Hepatocyte (in vitro differentiated cells): ENCODE data around the gene SYNGR2.

ENCODE experiments used
- CTCF ChIP-seq: fragments of 200-600 bp; sonication (generic); IDR thresholded peaks from 2 replicates; pipeline ENCODE4 v1.5.1; 2016; ENCODE audit warnings: antibody characterized with exemption, mild to moderate bottlenecking; ENCODE audit not compliant: poor library complexity
- EZH2 ChIP-seq: fragments of 200-600 bp; sonication (generic); IDR thresholded peaks from 2 replicates; pipeline ENCODE4 v1.6.1; 2016; ENCODE audit warnings: antibody characterized with exemption, mild to moderate bottlenecking, borderline replicate concordance
- EZH2phosphoT487 ChIP-seq: fragments of 200-600 bp; sonication (generic); IDR thresholded peaks from one replicate; pipeline ENCODE4 v1.6.1; 2018; ENCODE audit warnings: antibody characterized with exemption, mild to moderate bottlenecking, low read depth, moderate library complexity; ENCODE audit not compliant: unreplicated experiment, severe bottlenecking

DNA sequence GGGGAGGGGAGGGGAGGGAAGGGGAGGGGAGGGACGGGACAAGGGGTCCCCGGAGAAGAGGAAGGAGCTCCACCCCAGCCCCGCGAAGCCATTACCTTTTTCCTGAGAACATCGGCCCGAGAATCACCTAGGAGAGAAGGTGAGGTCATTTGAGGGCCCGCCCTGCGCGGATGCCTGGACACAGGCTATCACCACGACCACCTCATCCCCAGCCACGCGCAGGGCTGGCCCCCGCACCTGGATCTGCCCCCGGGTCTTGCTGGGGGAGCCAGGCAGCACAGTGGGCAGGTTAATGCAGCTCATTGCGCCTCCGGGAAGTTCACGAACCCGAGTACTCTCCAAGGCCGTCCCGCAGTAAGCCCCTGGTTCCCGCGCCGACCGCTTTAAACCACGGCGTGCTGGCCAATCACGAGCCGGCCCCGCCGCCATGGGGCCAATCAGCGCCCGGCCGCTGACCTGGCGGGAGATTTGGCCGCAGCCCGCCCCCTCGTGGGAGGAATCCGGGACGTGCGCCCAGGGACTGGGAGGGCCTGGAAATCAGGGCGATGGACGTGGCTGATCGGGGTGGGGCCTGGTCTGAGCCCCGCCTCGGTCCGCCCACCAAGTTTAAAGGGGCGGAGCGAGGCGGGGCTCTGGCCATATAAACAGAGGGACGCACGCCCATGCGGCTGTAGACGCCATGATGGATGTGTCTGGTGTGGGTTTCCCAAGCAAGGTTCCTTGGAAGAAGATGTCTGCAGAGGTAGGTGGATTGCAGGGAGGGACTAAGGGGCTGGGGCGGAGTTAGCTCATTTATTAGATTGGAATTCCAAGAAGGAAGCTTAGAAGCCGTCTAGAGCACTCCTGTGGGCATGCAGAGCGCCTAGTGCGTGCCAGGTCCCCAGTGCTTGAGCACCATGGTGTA, 18.6 kb downstream of the SYNGR2 start, which contains the start of the genes AFMID and TK1:
- TF ChIP-seq CTCF, result peak; percentile 99
- no peak for TF ChIP-seq EZH2
- no peak for TF ChIP-seq EZH2phosphoT487
